Upper lobe of left lung (tissue), 4 donors: ENCODE results near the gene HCCS.

Source experiments
- POLR2A ChIP-seq, 4 donors: fragments of 450-650 bp; IDR thresholded peaks; one replicate each; pipeline ENCODE4 v1.5.1; 2016 to 2017; ENCODE audit warnings: antibody characterized with exemption in 4 of 4, mild to moderate bottlenecking in 2 of 4
- TF ChIP-seq, protein P1 (sequence below), 6 experiments: fragments of 450-650 bp in 4 of 6; fragments of 200-600 bp in 2 of 6; sonication (generic) in 2 of 6; IDR thresholded peaks; one replicate each; pipeline ENCODE4 v1.5.1; 2016 to 2019; ENCODE audit warnings: antibody characterized with exemption in 6 of 6

DNA sequence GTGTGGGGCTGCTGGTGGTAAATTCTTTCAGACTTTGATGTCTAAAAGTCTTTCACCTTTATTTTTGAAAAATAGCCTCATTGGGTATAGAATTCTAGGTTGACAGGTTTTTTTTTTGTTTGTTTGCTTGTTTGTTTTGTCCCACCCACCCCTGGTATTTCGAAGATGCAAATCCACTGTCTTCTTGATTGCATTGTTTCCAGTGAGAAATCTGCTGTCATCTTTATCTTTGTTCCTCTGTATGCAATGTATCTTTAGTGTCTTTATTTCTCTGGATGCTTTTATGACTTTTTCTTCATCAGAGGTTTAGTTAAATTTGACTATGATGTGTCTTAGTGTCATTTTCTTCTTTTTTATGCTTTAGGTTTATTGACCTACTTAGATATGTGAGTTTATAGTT is 21.3 kb upstream of the HCCS start:
- TF ChIP-seq, protein P1, sequence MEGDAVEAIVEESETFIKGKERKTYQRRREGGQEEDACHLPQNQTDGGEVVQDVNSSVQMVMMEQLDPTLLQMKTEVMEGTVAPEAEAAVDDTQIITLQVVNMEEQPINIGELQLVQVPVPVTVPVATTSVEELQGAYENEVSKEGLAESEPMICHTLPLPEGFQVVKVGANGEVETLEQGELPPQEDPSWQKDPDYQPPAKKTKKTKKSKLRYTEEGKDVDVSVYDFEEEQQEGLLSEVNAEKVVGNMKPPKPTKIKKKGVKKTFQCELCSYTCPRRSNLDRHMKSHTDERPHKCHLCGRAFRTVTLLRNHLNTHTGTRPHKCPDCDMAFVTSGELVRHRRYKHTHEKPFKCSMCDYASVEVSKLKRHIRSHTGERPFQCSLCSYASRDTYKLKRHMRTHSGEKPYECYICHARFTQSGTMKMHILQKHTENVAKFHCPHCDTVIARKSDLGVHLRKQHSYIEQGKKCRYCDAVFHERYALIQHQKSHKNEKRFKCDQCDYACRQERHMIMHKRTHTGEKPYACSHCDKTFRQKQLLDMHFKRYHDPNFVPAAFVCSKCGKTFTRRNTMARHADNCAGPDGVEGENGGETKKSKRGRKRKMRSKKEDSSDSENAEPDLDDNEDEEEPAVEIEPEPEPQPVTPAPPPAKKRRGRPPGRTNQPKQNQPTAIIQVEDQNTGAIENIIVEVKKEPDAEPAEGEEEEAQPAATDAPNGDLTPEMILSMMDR (IDR thresholded peaks at IDR 0.05): no peak
- no peak for TF ChIP-seq POLR2A (IDR thresholded peaks at IDR 0.05)
